HG03066 (cell line): ENCODE measurements around the gene RSRC2.
"Not testable (repeated sequence)": the region's sequence is repeated elsewhere in the genome, so short reads cannot be mapped to it uniquely, and the experiment has no call there.

ENCODE experiments used
- ATAC-seq: cut with Tn5 transposase; IDR thresholded peaks from one replicate; pipeline ENCODE4 v1.9.1; 2021; ENCODE audit warnings: low read depth; ENCODE audit not compliant: unreplicated experiment

The RSRC2 gene

GRCh38 chr12:122519418-122519817 is 7.3 kb downstream of the RSRC2 start:
- no peak for ATAC-seq

- no peak for ATAC-seq
These were observed 7.8 kb downstream of the RSRC2 start for GRCh38 chr12:122518908-122519307.

- ATAC-seq = no peak
These were observed 8.9 kb downstream of the RSRC2 start for GRCh38 chr12:122517877-122518276.

- ATAC-seq = no peak
These were observed 10.0 kb downstream of the RSRC2 start for GRCh38 chr12:122516544-122517361.

DNA sequence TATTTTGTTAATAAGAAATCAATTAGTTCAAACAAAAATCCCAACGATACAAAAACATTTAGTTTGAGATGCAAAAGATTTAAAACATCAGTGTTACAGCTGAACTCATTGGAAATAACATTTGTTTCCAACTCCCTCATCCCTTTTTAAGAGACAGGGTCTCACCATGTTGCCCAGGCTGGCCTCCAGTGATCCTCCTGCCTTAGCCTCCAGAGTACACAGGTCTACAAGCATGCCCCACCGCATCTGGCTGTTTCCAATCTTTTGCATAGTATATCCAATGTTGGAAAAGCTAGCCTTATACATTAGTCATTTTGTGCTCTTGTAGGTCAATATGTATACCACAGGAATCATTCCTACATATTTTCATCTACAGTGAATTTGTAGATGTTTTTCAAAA is 11.5 kb downstream of the RSRC2 start:
- ATAC-seq = no peak

- ATAC-seq = no peak
These were observed 13.1 kb downstream of the RSRC2 start for GRCh38 chr12:122513660-122514059.

DNA sequence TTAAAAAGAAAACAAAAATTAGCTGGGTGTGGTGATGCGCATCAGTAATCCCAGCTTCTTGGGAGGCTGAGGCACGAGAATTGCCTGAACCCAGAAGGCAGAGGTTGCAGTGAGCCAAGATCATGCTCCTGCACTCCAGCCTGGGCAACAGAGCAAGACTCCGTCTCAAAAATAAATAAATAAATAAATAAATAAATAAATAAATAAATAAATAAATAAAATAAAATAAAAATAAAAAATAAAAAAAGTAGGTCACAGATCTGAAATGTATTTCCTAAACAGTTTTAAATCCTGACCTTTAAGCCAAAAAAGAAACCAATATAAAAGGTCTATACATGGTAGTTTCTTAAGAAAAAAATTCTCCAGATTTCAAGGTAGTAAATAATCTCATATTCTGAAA is 13.7 kb downstream of the RSRC2 start:
- ATAC-seq = not testable (repeated sequence)

GRCh38 chr12:122508163-122508562 is 18.6 kb downstream of the RSRC2 start:
- no peak for ATAC-seq

- no peak for ATAC-seq
These were observed 20.3 kb downstream of the RSRC2 start for GRCh38 chr12:122506393-122506938.

DNA sequence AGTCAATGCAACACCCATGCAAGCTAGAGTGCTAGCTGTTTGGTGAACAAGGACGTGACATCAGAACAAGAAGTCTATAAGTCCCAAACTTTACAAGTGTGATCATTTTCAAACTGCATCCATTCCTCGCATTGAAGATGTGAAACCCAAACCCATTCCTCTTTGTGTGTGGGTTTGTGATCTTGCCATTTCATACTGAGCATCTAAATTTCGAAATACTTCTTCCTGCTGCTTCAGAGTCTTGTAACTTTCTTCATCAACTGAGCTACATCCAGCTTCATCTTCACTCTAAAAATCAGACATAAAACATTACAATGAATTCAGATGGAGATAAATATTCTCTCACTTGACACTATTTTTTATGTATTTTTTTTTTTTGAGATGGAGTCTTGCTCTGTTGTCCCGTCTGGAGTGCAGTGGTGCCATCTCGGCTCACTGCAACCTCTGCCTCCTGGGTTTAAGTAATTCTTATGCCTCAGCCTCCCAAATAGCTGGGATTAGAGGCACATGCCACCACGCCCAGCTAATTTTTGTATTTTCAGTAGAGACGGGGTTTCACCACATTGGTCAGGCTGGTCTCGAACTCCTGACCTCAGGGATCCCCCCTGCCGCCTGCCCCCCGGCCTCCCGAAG is 21.2 kb downstream of the RSRC2 start:
- no peak for ATAC-seq

- no peak for ATAC-seq
These were observed 22.7 kb downstream of the RSRC2 start for GRCh38 chr12:122503783-122504590.

DNA sequence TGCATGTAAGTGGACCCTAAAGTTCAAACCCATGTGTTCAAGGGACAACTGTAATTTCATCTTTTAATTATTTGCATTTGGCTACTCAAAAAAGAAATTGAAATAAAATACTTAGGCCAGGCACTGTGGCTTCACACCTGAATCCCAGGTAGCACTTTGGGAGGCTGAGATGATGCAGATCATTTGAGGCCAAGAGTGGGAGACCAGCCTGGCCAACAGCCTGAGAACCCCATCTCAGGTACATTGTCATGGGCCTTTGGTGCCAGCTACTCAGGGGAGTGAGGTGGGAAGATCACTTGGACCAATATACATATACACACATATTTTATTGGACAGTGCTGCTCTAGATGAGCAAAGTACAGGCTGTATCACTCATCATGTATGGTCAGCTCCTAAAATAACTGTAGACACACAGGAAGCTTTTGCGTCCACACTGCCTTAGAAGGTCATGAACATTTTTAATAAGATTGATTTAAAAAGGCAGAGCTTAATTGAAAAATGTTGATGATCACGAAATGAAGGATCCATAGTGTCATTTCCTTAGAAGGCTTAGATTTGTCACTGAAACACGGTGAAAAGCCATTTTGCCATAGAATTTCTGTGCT is 23.5 kb downstream of the RSRC2 start:
- no peak for ATAC-seq

- ATAC-seq = no peak
These were observed 25.2 kb downstream of the RSRC2 start for GRCh38 chr12:122501489-122501989.

- peak; percentile 85 for ATAC-seq
These were observed 25.8 kb downstream of the RSRC2 start, which contains the start of gene ZCCHC8 for GRCh38 chr12:122500685-122501488. Gene ZCCHC8 (minus strand): TSS chr12:122500932. CDS start chr12:122500840, 92 bp downstream.

GRCh38 chr12:122499991-122500684 is 26.6 kb downstream of the RSRC2 start:
- ATAC-seq = peak; percentile 9

DNA sequence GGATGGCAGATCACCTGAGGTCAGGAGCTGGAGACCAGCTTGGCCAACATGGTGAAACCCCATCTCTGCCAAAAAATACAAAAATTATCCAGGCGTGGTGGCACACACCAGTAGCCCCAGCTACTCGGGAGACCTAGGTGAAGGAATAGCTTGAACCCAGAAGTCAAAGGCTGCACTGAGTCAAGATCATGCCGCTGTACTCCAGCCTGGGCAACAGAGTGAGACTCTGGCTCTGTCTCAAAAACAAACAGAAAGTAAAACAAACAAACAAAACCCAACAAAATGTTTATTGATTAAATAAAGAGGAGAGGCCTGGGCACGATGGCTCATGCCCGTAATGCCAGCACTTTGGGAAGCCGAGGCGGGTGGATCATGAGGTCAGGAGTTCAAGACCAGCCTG is 31.5 kb downstream of the RSRC2 start:
- ATAC-seq = no peak

- ATAC-seq = not testable (repeated sequence)
These were observed 33.5 kb downstream of the RSRC2 start for GRCh38 chr12:122493222-122493621.

GRCh38 chr12:122491991-122492390 is 34.7 kb downstream of the RSRC2 start:
- ATAC-seq = no peak

- ATAC-seq = no peak
These were observed 37.7 kb downstream of the RSRC2 start for GRCh38 chr12:122489038-122489437.
